SK-N-SH (cell line): Measurements from ENCODE around the gene SHTN1. TPM values are rescaled to one million over a fixed set of nuclear protein-coding genes. Genes with fewer than 3 reads are reported as not detected.

Source experiments
- CTCF ChIA-PET: fragments of 300-600, 350-600 bp; formaldehyde crosslinking; extraction: SDS; loops from one replicate; lab custom pipeline; 2021; lab: Yijun Ruan, JAX
- POLR2A ChIA-PET: fragments of 350-600 bp; sonication (Branson Sonifier 250); formaldehyde crosslinking; extraction: SDS; loops from one replicate; lab custom pipeline; 2020; ENCODE audit warnings: antibody characterized with exemption, inconsistent platforms; lab: Yijun Ruan, JAX
- DNase-seq: peaks from one replicate; pipeline ENCODE4 v3.0.0; 2012
- H2AFZ ChIP-seq: fragments of 200-600 bp; sonication (generic); 2 replicates; pipeline ENCODE4 v1.8.1; 2016; ENCODE audit warnings: antibody characterized with exemption, mild to moderate bottlenecking, low read depth
- H3F3A ChIP-seq: fragments of 200-600 bp; sonication (generic); replicated peaks from 2 replicates; pipeline ENCODE3; 2016; ENCODE audit warnings: antibody characterized with exemption, mild to moderate bottlenecking; ENCODE audit not compliant: insufficient read depth
- H3K27ac ChIP-seq, 2 experiments: fragments of 200-500 bp in 1 of 2; fragments of 200-600 bp in 1 of 2; sonication (Bioruptor generic) in 1 of 2; sonication (generic), shearing (Covaris generic) in 1 of 2; 2 replicates each; pipeline versions ENCODE4 v1.5.1 to v1.6.1; 2014 to 2016; ENCODE audit warnings: low read depth in 2 of 2, inconsistent platforms in 1 of 2, low read length in 1 of 2, mild to moderate bottlenecking in 1 of 2, mixed read lengths in 1 of 2
- H3K27me3 ChIP-seq: fragments of 200-600 bp; sonication (generic), shearing (Covaris generic); 2 replicates; pipeline ENCODE4 v1.6.1; 2016; ENCODE audit warnings: mixed run types; ENCODE audit not compliant: insufficient read depth
- H3K36me3 ChIP-seq, 2 experiments: fragments of 200-500 bp in 1 of 2; fragments of 200-600 bp in 1 of 2; sonication (Bioruptor generic) in 1 of 2; sonication (generic) in 1 of 2; replicated peaks in 1 of 2; 2 replicates each; pipeline versions ENCODE3 to v1.5.1; 2014 to 2016; ENCODE audit warnings: low read length in 1 of 2, mild to moderate bottlenecking in 1 of 2; ENCODE audit not compliant: insufficient read depth in 2 of 2, control insufficient read depth in 1 of 2
- H3K4me1 ChIP-seq, 2 experiments: fragments of 200-500 bp in 1 of 2; fragments of 200-600 bp in 1 of 2; sonication (Bioruptor generic) in 1 of 2; sonication (generic), shearing (Covaris generic) in 1 of 2; 2 replicates each; pipeline versions ENCODE4 v1.5.1 to v1.6.1; 2014 to 2016; ENCODE audit warnings: low read depth in 1 of 2, low read length in 1 of 2, mixed run types in 1 of 2; ENCODE audit not compliant: insufficient read depth in 2 of 2, control insufficient read depth in 1 of 2
- H3K4me2 ChIP-seq: fragments of 200-600 bp; sonication (generic), shearing (Covaris generic); 2 replicates; pipeline ENCODE4 v1.6.1; 2017; ENCODE audit warnings: mixed run types
- H3K4me3 ChIP-seq, 2 experiments: fragments of 200-500 bp in 1 of 2; fragments of 200-600 bp in 1 of 2; sonication (Bioruptor generic) in 1 of 2; sonication (generic), shearing (Covaris generic) in 1 of 2; 2 replicates each; pipeline versions ENCODE4 v1.5.1 to v1.8.1; 2014 to 2016; ENCODE audit warnings: low read depth in 2 of 2, inconsistent platforms in 1 of 2, low read length in 1 of 2, mild to moderate bottlenecking in 1 of 2, mixed read lengths in 1 of 2, moderate library complexity in 1 of 2
- H3K79me2 ChIP-seq: fragments of 200-600 bp; sonication (generic); 2 replicates; pipeline ENCODE4 v1.8.1; 2017; ENCODE audit warnings: mild to moderate bottlenecking; ENCODE audit not compliant: insufficient read depth
- H3K9ac ChIP-seq: fragments of 200-600 bp; sonication (generic); 2 replicates; pipeline ENCODE4 v1.6.1; 2017; ENCODE audit warnings: mixed run types
- H3K9me2 ChIP-seq: fragments of 200-600 bp; sonication (generic); 2 replicates; pipeline ENCODE4 v1.6.1; 2017; ENCODE audit warnings: mixed run types
- H3K9me3 ChIP-seq: fragments of 200-600 bp; sonication (generic); 2 replicates; pipeline ENCODE4 v1.6.1; 2017; ENCODE audit warnings: mixed run types, mild to moderate bottlenecking, moderate library complexity
- H4K20me1 ChIP-seq: fragments of 200-600 bp; sonication (generic); 2 replicates; pipeline ENCODE4 v1.6.1; 2017; ENCODE audit warnings: mild to moderate bottlenecking, mixed run types; ENCODE audit not compliant: insufficient read depth
- EP300 ChIP-seq, 2 experiments: IDR thresholded peaks; 2 replicates each; pipeline versions ENCODE4 v1.4.0 to v1.6.1; 2012; ENCODE audit warnings: borderline replicate concordance in 1 of 2, low read depth in 1 of 2, low read length in 1 of 2
- FOSL2 ChIP-seq: IDR thresholded peaks from 2 replicates; pipeline ENCODE4 v1.4.0; 2012; ENCODE audit warnings: low read depth, mild to moderate bottlenecking, moderate library complexity, borderline replicate concordance
- FOXJ3 ChIP-seq: sonication (generic); formaldehyde crosslinking; IDR thresholded peaks from 2 replicates; pipeline ENCODE4 v1.5.1; 2020; ENCODE audit warnings: mild to moderate bottlenecking, missing genetic modification reagents
- NRF1 ChIP-seq: IDR thresholded peaks from 2 replicates; pipeline ENCODE4 v1.6.1; 2012; ENCODE audit warnings: low read depth, mild to moderate bottlenecking, low read length
- POLR2AphosphoS5 ChIP-seq: IDR thresholded peaks from 2 replicates; pipeline ENCODE4 v1.6.1; 2012; ENCODE audit warnings: low read depth, low read length
- RAD21 ChIP-seq: IDR thresholded peaks from 2 replicates; pipeline ENCODE4 v1.6.1; 2012; ENCODE audit warnings: mild to moderate bottlenecking, low read length
- RCOR1 ChIP-seq: fragments of 150-350 bp; IDR thresholded peaks from 2 replicates; pipeline ENCODE4 v1.6.1; 2017; ENCODE audit warnings: antibody characterized with exemption, low read length
- SIN3A ChIP-seq: IDR thresholded peaks from 2 replicates; pipeline ENCODE4 v1.6.1; 2012; ENCODE audit warnings: low read depth, mild to moderate bottlenecking, low read length, moderate library complexity, borderline replicate concordance
- TAF1 ChIP-seq: IDR thresholded peaks from 2 replicates; pipeline ENCODE4 v1.6.1; 2012; ENCODE audit warnings: low read depth, mild to moderate bottlenecking, low read length, moderate library complexity, borderline replicate concordance
- WGBS: methylation state at CpG from one replicate; pipeline ENCODE4 v1.1.6; 2017; ENCODE audit warnings: low lambda C conversion rate; 5-methylcytosine and 5-hydroxymethylcytosine counted together
- polyA plus RNA-seq, 3 experiments: library from polyadenylated mRNA; depleted of rRNA; stranded (reverse); fragments of >200 nt; gene quantifications; 2 replicates each; pipeline ENCODE4 v1.2.3, GENCODE V29; 2012
- TF ChIP-seq, protein P1 (sequence below): IDR thresholded peaks from 2 replicates; pipeline ENCODE4; 2012
- TF ChIP-seq, protein P2 (sequence below): fragments of 150-350 bp; IDR thresholded peaks from 2 replicates; pipeline ENCODE4 v1.6.1; 2016; ENCODE audit warnings: mild to moderate bottlenecking, low read depth, low read length
- TF ChIP-seq, protein P3 (sequence below): IDR thresholded peaks from 2 replicates; pipeline ENCODE4 v1.4.0; 2012; ENCODE audit warnings: low read depth
- TF ChIP-seq, protein P4 (sequence below): IDR thresholded peaks from 2 replicates; pipeline ENCODE4 v1.4.0; 2012; ENCODE audit warnings: low read depth, borderline replicate concordance
- TF ChIP-seq, protein P5 (sequence below): IDR thresholded peaks from 2 replicates; pipeline ENCODE4 v1.4.0; 2012; ENCODE audit warnings: low read depth, borderline replicate concordance

Gene SHTN1
- polyA plus RNA-seq, 1 of the 3 experiments (the other 2 are of a cell fraction): 5.2 TPM

DNA sequence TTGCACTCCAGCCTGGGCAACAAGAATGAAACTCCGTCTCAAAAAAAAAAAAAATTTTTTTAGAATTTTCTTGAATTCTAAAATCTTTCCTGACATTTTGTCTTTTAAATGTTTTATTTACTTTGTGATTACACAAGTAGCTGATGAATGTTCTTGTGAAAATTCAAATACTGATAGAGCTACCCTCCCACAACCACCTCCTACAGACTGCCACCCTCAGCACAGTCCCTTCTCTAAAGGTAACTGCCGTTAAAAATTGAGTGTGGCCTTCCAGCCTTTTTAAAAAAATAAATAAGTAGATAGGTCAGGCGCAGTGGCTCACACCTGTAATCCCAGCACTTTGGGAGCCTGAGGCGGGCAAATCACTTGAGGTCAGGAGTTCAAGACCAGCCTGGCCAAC is 140.6 kb downstream of the SHTN1 start:
- POLR2A ChIA-PET: no interaction called here
- Histone ChIP-seq H2AFZ (no peak overlapping the region), H3K9ac (no peak overlapping the region), H3K79me2 (no peaks in the 10 kb centered on the region), H3K27me3 (no peaks in the 10 kb centered on the region), H3F3A (no peaks in the 10 kb centered on the region), H3K36me3 (no peaks in the 10 kb centered on the region), H3K9me3 (no peaks in the 10 kb centered on the region), H4K20me1 (no peaks in the 10 kb centered on the region), H3K4me3 (no peak overlapping the region), H3K9me2 (no peaks in the 10 kb centered on the region), H3K4me2 (no peak overlapping the region), H3K4me1 (no peaks in the 10 kb centered on the region; a peak in 1 of 4 replicates), H3K27ac (no peak overlapping the region)
- no peak for DNase-seq
- WGBS: 94% methylated on average over 4 of the region's 4 CpGs
- TF ChIP-seq, protein P1, sequence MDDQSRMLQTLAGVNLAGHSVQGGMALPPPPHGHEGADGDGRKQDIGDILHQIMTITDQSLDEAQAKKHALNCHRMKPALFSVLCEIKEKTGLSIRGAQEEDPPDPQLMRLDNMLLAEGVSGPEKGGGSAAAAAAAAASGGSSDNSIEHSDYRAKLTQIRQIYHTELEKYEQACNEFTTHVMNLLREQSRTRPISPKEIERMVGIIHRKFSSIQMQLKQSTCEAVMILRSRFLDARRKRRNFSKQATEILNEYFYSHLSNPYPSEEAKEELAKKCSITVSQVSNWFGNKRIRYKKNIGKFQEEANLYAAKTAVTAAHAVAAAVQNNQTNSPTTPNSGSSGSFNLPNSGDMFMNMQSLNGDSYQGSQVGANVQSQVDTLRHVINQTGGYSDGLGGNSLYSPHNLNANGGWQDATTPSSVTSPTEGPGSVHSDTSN: no peak
- no peak for TF ChIP-seq NRF1
- TF ChIP-seq EP300 (IDR thresholded peaks at IDR 0.05; ENCODE audit: borderline replicate concordance in 1 of 2, low read depth in 1 of 2, low read length in 1 of 2): no peak
- no peak for TF ChIP-seq FOSL2
- TF ChIP-seq, protein P2, sequence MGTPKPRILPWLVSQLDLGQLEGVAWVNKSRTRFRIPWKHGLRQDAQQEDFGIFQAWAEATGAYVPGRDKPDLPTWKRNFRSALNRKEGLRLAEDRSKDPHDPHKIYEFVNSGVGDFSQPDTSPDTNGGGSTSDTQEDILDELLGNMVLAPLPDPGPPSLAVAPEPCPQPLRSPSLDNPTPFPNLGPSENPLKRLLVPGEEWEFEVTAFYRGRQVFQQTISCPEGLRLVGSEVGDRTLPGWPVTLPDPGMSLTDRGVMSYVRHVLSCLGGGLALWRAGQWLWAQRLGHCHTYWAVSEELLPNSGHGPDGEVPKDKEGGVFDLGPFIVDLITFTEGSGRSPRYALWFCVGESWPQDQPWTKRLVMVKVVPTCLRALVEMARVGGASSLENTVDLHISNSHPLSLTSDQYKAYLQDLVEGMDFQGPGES: no peak
- TF ChIP-seq RCOR1: no peak
- TF ChIP-seq, protein P3, sequence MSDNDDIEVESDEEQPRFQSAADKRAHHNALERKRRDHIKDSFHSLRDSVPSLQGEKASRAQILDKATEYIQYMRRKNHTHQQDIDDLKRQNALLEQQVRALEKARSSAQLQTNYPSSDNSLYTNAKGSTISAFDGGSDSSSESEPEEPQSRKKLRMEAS: no peak
- no peak for TF ChIP-seq SIN3A
- TF ChIP-seq RAD21: no peak
- TF ChIP-seq FOXJ3 (CRISPR knock-in tag): no peak
- TF ChIP-seq, protein P4, sequence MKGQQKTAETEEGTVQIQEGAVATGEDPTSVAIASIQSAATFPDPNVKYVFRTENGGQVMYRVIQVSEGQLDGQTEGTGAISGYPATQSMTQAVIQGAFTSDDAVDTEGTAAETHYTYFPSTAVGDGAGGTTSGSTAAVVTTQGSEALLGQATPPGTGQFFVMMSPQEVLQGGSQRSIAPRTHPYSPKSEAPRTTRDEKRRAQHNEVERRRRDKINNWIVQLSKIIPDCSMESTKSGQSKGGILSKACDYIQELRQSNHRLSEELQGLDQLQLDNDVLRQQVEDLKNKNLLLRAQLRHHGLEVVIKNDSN: no peak
- TF ChIP-seq POLR2AphosphoS5: no peak
- no peak for TF ChIP-seq TAF1
- TF ChIP-seq, protein P5, sequence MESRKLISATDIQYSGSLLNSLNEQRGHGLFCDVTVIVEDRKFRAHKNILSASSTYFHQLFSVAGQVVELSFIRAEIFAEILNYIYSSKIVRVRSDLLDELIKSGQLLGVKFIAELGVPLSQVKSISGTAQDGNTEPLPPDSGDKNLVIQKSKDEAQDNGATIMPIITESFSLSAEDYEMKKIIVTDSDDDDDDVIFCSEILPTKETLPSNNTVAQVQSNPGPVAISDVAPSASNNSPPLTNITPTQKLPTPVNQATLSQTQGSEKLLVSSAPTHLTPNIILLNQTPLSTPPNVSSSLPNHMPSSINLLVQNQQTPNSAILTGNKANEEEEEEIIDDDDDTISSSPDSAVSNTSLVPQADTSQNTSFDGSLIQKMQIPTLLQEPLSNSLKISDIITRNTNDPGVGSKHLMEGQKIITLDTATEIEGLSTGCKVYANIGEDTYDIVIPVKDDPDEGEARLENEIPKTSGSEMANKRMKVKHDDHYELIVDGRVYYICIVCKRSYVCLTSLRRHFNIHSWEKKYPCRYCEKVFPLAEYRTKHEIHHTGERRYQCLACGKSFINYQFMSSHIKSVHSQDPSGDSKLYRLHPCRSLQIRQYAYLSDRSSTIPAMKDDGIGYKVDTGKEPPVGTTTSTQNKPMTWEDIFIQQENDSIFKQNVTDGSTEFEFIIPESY: no peak
- TF ChIP-seq, all 33 proteins: peak for 0
- CTCF ChIA-PET: no interaction called here
